Endothelial cell of umbilical vein (primary cell): ENCODE results near the gene PCDHGA1. TPM values are rescaled to one million over a fixed set of nuclear protein-coding genes. Genes with fewer than 3 reads are reported as not detected.

Source experiments
- BruUV-seq: library from RNA; stranded (reverse); fragments of 400-500 nt; replicated peaks from 2 replicates; lab custom pipeline; 2021; lab: Mats Ljungman, UMichigan
- CTCF ChIA-PET: fragments of 300-600, 350-600 bp; sonication (Branson Sonifier 250); formaldehyde crosslinking; loops from one replicate; lab custom pipeline; 2021; ENCODE audit warnings: antibody characterized with exemption, inconsistent platforms; lab: Charles Lee
- POLR2A ChIA-PET: fragments of 300-600, 350-600 bp; sonication (Branson Sonifier 250); formaldehyde crosslinking; loops from one replicate; lab custom pipeline; 2021; ENCODE audit warnings: antibody characterized with exemption, inconsistent platforms; lab: Charles Lee
- DNase-seq: peaks from one replicate; pipeline ENCODE4 v3.0.0-alpha.2; 2011; ENCODE audit warnings: low read depth, low spot score
- FAIRE-seq: peaks from 2 replicates; lab custom pipeline; 2011; peaks lifted over from hg19 to GRCh38; lab: Jason Lieb, UNC
- H2AFZ ChIP-seq: 2 replicates; pipeline ENCODE4 v1.6.0; 2012; ENCODE audit warnings: low read depth, low read length, control low read depth, inconsistent platforms
- H3K27ac ChIP-seq: 2 replicates; pipeline ENCODE4 v1.5.1; 2011; ENCODE audit warnings: low read depth, mild to moderate bottlenecking, control low read depth, low read length, moderate library complexity; ENCODE audit not compliant: insufficient read depth
- H3K27me3 ChIP-seq, 2 experiments: 2 replicates each; pipeline versions ENCODE4 v1.6.0 to v1.6.1; 2011; ENCODE audit warnings: low read length in 2 of 2, mixed read lengths in 1 of 2; ENCODE audit not compliant: control insufficient read depth in 2 of 2, insufficient read depth in 2 of 2
- H3K36me3 ChIP-seq, 2 experiments: 2 replicates in 1 of 2; 3 replicates in 1 of 2; pipeline ENCODE4 v1.5.1; 2011; ENCODE audit warnings: low read length in 2 of 2, mild to moderate bottlenecking in 1 of 2, moderate library complexity in 1 of 2; ENCODE audit not compliant: control insufficient read depth in 2 of 2, insufficient read depth in 2 of 2; ENCODE audit errors: extremely low read depth in 1 of 2
- H3K4me1 ChIP-seq: 3 replicates; pipeline ENCODE4 v1.5.1; 2011; ENCODE audit warnings: mild to moderate bottlenecking, low read length; ENCODE audit not compliant: control insufficient read depth, insufficient read depth; ENCODE audit errors: extremely low read depth
- H3K4me2 ChIP-seq: 2 replicates; pipeline ENCODE4 v1.6.1; 2011; ENCODE audit warnings: low read length, control low read depth, mixed read lengths; ENCODE audit not compliant: insufficient read depth
- H3K4me3 ChIP-seq, 3 experiments: fragments of 200-600 bp in 1 of 3; sonication (generic), shearing (Covaris generic) in 1 of 3; replicated peaks in 1 of 3; 2 replicates each; pipeline ENCODE4 v1.5.1; 2011 to 2016; ENCODE audit warnings: control low read depth in 3 of 3, low read length in 3 of 3, mild to moderate bottlenecking in 2 of 3, inconsistent platforms in 1 of 3, low read depth in 1 of 3, moderate library complexity in 1 of 3; ENCODE audit not compliant: insufficient read depth in 1 of 3
- H3K79me2 ChIP-seq: 2 replicates; pipeline ENCODE4 v1.6.0; 2012; ENCODE audit warnings: low read length, inconsistent platforms; ENCODE audit not compliant: control insufficient read depth, insufficient read depth
- H3K9ac ChIP-seq: replicated peaks from 2 replicates; pipeline ENCODE3; 2011; ENCODE audit warnings: low read length, control low read depth; ENCODE audit not compliant: insufficient read depth; ENCODE audit errors: extremely low read depth
- H3K9me1 ChIP-seq: replicated peaks from 3 replicates; pipeline ENCODE4 v1.6.0; 2011; ENCODE audit warnings: mild to moderate bottlenecking, low read length; ENCODE audit not compliant: control insufficient read depth, insufficient read depth; ENCODE audit errors: extremely low read depth
- H3K9me3 ChIP-seq: replicated peaks from 2 replicates; pipeline ENCODE4 v1.5.1; 2012; ENCODE audit warnings: low read length, inconsistent platforms; ENCODE audit not compliant: control insufficient read depth, insufficient read depth
- H4K20me1 ChIP-seq: replicated peaks from 2 replicates; pipeline ENCODE3; 2011; ENCODE audit warnings: mild to moderate bottlenecking, low read length; ENCODE audit not compliant: control insufficient read depth, insufficient read depth; ENCODE audit errors: extremely low read depth
- CTCF ChIP-seq, 2 donors: IDR thresholded peaks; 1 replicate in 1 of 2; 2 replicates in 1 of 2; pipeline ENCODE4 v1.5.1; 2011; ENCODE audit warnings: low read length in 2 of 2, mild to moderate bottlenecking in 2 of 2, moderate library complexity in 2 of 2, control low read depth in 1 of 2, inconsistent platforms in 1 of 2, low read depth in 1 of 2; ENCODE audit not compliant: insufficient read depth in 1 of 2; ENCODE audit errors: extremely low read depth in 1 of 2
- GATA2 ChIP-seq: IDR thresholded peaks from 2 replicates; pipeline ENCODE4 v1.7.0; 2011; ENCODE audit warnings: low read depth, mild to moderate bottlenecking, moderate library complexity, mixed read lengths, low read length; ENCODE audit not compliant: insufficient read length, insufficient read depth
- MYC ChIP-seq: IDR thresholded peaks from one replicate; pipeline ENCODE4 v1.6.1; 2011; ENCODE audit warnings: mild to moderate bottlenecking, low read depth, low read length
- dilution Hi-C: fragments of 300-500 bp; cut with MboI; formaldehyde crosslinking; loops from one replicate; pipeline ENCODE4 v1.15.0; 2019; ENCODE audit warnings: low sequenced_read_pairs; ENCODE audit not compliant: extremely low pct_ligation_motif_present
- intact Hi-C: fragments of 100-400 bp; cut with micrococcal nuclease; formaldehyde crosslinking; loops from one replicate; pipeline ENCODE4 v1.10.0; 2022
- polyA plus RNA-seq, 4 experiments: library from polyadenylated mRNA; depleted of rRNA in 3 of 4; stranded (reverse) in 3 of 4; unstranded in 1 of 4; fragments of >200 nt; gene quantifications; 2 replicates each; pipeline versions ENCODE4 v1.2.1 to v1.2.3, GENCODE V29; 2011 to 2012; ENCODE audit warnings: missing spikeins in 1 of 4
- total RNA-seq: library from RNA; stranded (reverse); gene quantifications from 2 replicates; pipeline ENCODE4 v1.2.3, GENCODE V29; 2021

The PCDHGA1 gene
- total and polyA plus RNA-seq, 2 donors (not counting 3 experiments of a cell fraction or from before 2014, with no cell fraction given), result 0.22 to 0.44 TPM

- TSS peak; percentile 53 for BruUV-seq
- Histone ChIP-seq H2AFZ (peak overlapping the region; percentile 77), H3K27me3 (peaks cover 0 to 5% of the 10 kb centered on the region in 2 experiments), H3K79me2 (no peaks in the 10 kb centered on the region), H3K4me2 (peak overlapping the region; percentile 82), H3K4me3 (peak overlapping the region; percentile 32 to 70 (median 50)), H3K9me3 (no peaks in the 10 kb centered on the region), H3K9me1 (no peaks in the 10 kb centered on the region), H3K36me3 (no peaks in the 10 kb centered on the region), H3K9ac (peak overlapping the region; percentile 20), H3K27ac (no peak overlapping the region), H3K4me1 (peaks cover 7% of the 10 kb centered on the region), H4K20me1 (no peaks in the 10 kb centered on the region)
- TF ChIP-seq GATA2 (peak; percentile 13), CTCF (IDR thresholded peaks at IDR 0.05; ENCODE audit: extremely low read depth in 1 of 2, insufficient read depth in 1 of 2, low read depth in 1 of 2, low read length in 2 of 2) (no peak), MYC (no peak)
- dilution Hi-C loops (no loop called here), intact Hi-C loops (loop anchor here (1.0 to 2.0 kb wide), 3 partner anchors 9 to 56 kb away; partner anchors contain the start of genes PCDHGA11 and PCDHGC4)
- peak; percentile 58 for FAIRE-seq
- ChIA-PET CTCF (interaction anchor here (0.8 to 3.4 kb wide), 21 partner anchors 9 to 116 kb away, joined by 3 to 66 read pairs (median 7); partner anchors contain the start of genes PCDHGA11, PCDHGA12, PCDHGB5 and PCDHGB6), POLR2A (interaction anchor here (0.9 to 1.5 kb wide), 3 partner anchors 37 to 82 kb away, joined by 3 to 5 read pairs (median 3); no protein-coding TSS in a partner anchor)
- DNase-seq, result peak; percentile 75
Measured at GRCh38 chr5:141476132-141476911, 146.0 kb downstream of the PCDHGA1 start.
